H1 (cell line): ENCODE results near the gene KCNC2. TPM values are rescaled to one million over a fixed set of nuclear protein-coding genes. Genes with fewer than 3 reads are reported as not detected.

Experiments
- CTCF ChIA-PET: fragments of 300-600 bp; sonication (Branson Sonifier 250); formaldehyde crosslinking; loops from one replicate; lab custom pipeline; 2021; ENCODE audit not compliant: partially characterized antibody; lab: Charles Lee
- POLR2A ChIA-PET: fragments of 300-600 bp; sonication (Branson Sonifier 250); formaldehyde crosslinking; loops from one replicate; lab custom pipeline; 2021; ENCODE audit warnings: inconsistent platforms; ENCODE audit not compliant: partially characterized antibody; lab: Charles Lee
- DNase-seq, 2 experiments: peaks; one replicate each; pipeline versions ENCODE4 v3.0.0 to v3.0.0-alpha.2; 2010 to 2022; ENCODE audit warnings: low spot score in 2 of 2, low read depth in 1 of 2, mixed read lengths in 1 of 2
- FAIRE-seq: peaks from 2 replicates; lab custom pipeline; 2011; peaks lifted over from hg19 to GRCh38; lab: Jason Lieb, UNC
- H2AFZ ChIP-seq: 2 replicates; pipeline ENCODE4 v1.8.1; 2012; ENCODE audit warnings: low read length, inconsistent platforms
- H2AK5ac ChIP-seq: 2 replicates; pipeline ENCODE4 v1.6.1; 2013; ENCODE audit warnings: low read depth, low read length
- H2BK120ac ChIP-seq: replicated peaks from 2 replicates; pipeline ENCODE3; 2013; ENCODE audit warnings: low read depth, low read length, inconsistent platforms
- H2BK12ac ChIP-seq: 2 replicates; pipeline ENCODE4 v1.6.1; 2013; ENCODE audit warnings: low read depth, low read length
- H2BK15ac ChIP-seq: 2 replicates; pipeline ENCODE4 v1.6.1; 2013; ENCODE audit warnings: low read length
- H2BK20ac ChIP-seq: 2 replicates; pipeline ENCODE4 v1.6.1; 2013; ENCODE audit warnings: low read length
- H2BK5ac ChIP-seq: 2 replicates; pipeline ENCODE4 v1.6.1; 2013; ENCODE audit warnings: low read depth, low read length
- H3K14ac ChIP-seq: 2 replicates; pipeline ENCODE4 v1.6.1; 2013; ENCODE audit warnings: inconsistent platforms; ENCODE audit not compliant: insufficient read length
- H3K18ac ChIP-seq: 2 replicates; pipeline ENCODE4 v1.6.1; 2013; ENCODE audit warnings: low read length; ENCODE audit errors: extremely low read depth
- H3K23ac ChIP-seq: 2 replicates; pipeline ENCODE4 v1.6.1; 2013; ENCODE audit warnings: inconsistent platforms; ENCODE audit not compliant: insufficient read length
- H3K23me2 ChIP-seq: 2 replicates; pipeline ENCODE4 v1.6.1; 2013; ENCODE audit warnings: low read depth, low read length
- H3K27ac ChIP-seq: 2 replicates; pipeline ENCODE4 v1.6.1; 2011; ENCODE audit warnings: low read depth, low read length, inconsistent platforms
- H3K27me3 ChIP-seq, 4 experiments: replicated peaks in 1 of 4; 1 replicate in 1 of 4; 2 replicates in 3 of 4; pipeline versions ENCODE4 v1.6.1 to v1.8.1; 2011 to 2013; ENCODE audit warnings: low read length in 3 of 4, mild to moderate bottlenecking in 3 of 4, inconsistent platforms in 2 of 4, mixed read lengths in 2 of 4, moderate library complexity in 1 of 4; ENCODE audit not compliant: control insufficient read depth in 3 of 4, insufficient read depth in 3 of 4; ENCODE audit errors: extremely low read depth in 1 of 4
- H3K36me3 ChIP-seq, 4 experiments: 2 replicates each; pipeline versions ENCODE4 v1.6.1 to v1.8.1; 2011 to 2013; ENCODE audit warnings: mild to moderate bottlenecking in 4 of 4, low read length in 3 of 4, moderate library complexity in 2 of 4, control low read depth in 1 of 4, inconsistent platforms in 1 of 4; ENCODE audit not compliant: insufficient read depth in 4 of 4, control insufficient read depth in 2 of 4
- H3K4ac ChIP-seq: replicated peaks from 2 replicates; pipeline ENCODE3; 2013; ENCODE audit warnings: low read length, low read depth, mixed read lengths, inconsistent platforms; ENCODE audit not compliant: insufficient read length
- H3K4me1 ChIP-seq, 4 experiments: replicated peaks in 1 of 4; 1 replicate in 1 of 4; 2 replicates in 3 of 4; pipeline versions ENCODE4 v1.6.1 to v1.8.1; 2011 to 2013; ENCODE audit warnings: low read length in 3 of 4, inconsistent platforms in 2 of 4, mixed read lengths in 1 of 4; ENCODE audit not compliant: insufficient read depth in 4 of 4, control insufficient read depth in 3 of 4
- H3K4me2 ChIP-seq, 2 experiments: 2 replicates each; pipeline versions ENCODE4 v1.6.1 to v1.8.1; 2011 to 2013; ENCODE audit warnings: low read depth in 2 of 2, low read length in 2 of 2, control low read depth in 1 of 2, inconsistent platforms in 1 of 2, mild to moderate bottlenecking in 1 of 2; ENCODE audit not compliant: insufficient read depth in 1 of 2
- H3K4me3 ChIP-seq, 4 experiments: fragments of 200-600, 300-600 bp in 1 of 4; sonication (generic), shearing (Covaris generic), sonication (Bioruptor Twin) in 1 of 4; 2 replicates each; pipeline versions ENCODE4 v1.5.1 to v1.8.1; 2011 to 2016; ENCODE audit warnings: low read length in 4 of 4, low read depth in 3 of 4, control low read depth in 2 of 4, inconsistent platforms in 2 of 4, mild to moderate bottlenecking in 2 of 4, mixed read lengths in 1 of 4, moderate library complexity in 1 of 4; ENCODE audit not compliant: insufficient read depth in 2 of 4; ENCODE audit errors: extremely low read depth in 1 of 4
- H3K56ac ChIP-seq: replicated peaks from 2 replicates; pipeline ENCODE3; 2013; ENCODE audit warnings: low read depth, mild to moderate bottlenecking, mixed read lengths, low read length, inconsistent platforms; ENCODE audit not compliant: insufficient read length
- H3K79me1 ChIP-seq: 2 replicates; pipeline ENCODE4 v1.6.1; 2013; ENCODE audit warnings: low read depth, low read length, control low read depth
- H3K79me2 ChIP-seq, 2 experiments: 2 replicates each; pipeline versions ENCODE4 v1.6.1 to v1.8.1; 2012 to 2013; ENCODE audit warnings: low read length in 2 of 2, mild to moderate bottlenecking in 2 of 2, inconsistent platforms in 1 of 2; ENCODE audit not compliant: insufficient read depth in 2 of 2, control insufficient read depth in 1 of 2
- H3K9ac ChIP-seq, 4 experiments: replicated peaks in 1 of 4; 1 replicate in 1 of 4; 2 replicates in 3 of 4; pipeline versions ENCODE4 v1.6.1 to v1.8.1; 2011 to 2013; ENCODE audit warnings: low read depth in 3 of 4, low read length in 3 of 4, control low read depth in 2 of 4, mild to moderate bottlenecking in 2 of 4, moderate library complexity in 2 of 4, inconsistent platforms in 1 of 4; ENCODE audit errors: extremely low read depth in 1 of 4
- H3K9me3 ChIP-seq, 2 experiments: 2 replicates each; pipeline versions ENCODE4 v1.6.1 to v1.8.1; 2012 to 2013; ENCODE audit warnings: mild to moderate bottlenecking in 2 of 2, moderate library complexity in 2 of 2, control low read depth in 1 of 2, inconsistent platforms in 1 of 2, low read depth in 1 of 2, low read length in 1 of 2, mixed read lengths in 1 of 2; ENCODE audit not compliant: insufficient read depth in 2 of 2
- H4K20me1 ChIP-seq, 2 experiments: replicated peaks in 1 of 2; 2 replicates each; pipeline versions ENCODE3 to v1.8.1; 2011 to 2013; ENCODE audit warnings: inconsistent platforms in 2 of 2, low read length in 2 of 2, mild to moderate bottlenecking in 1 of 2; ENCODE audit not compliant: insufficient read depth in 2 of 2, control insufficient read depth in 1 of 2
- H4K5ac ChIP-seq: 2 replicates; pipeline ENCODE4 v1.6.1; 2013; ENCODE audit warnings: low read length, low read depth, mixed read lengths, inconsistent platforms; ENCODE audit not compliant: insufficient read length
- H4K8ac ChIP-seq: 2 replicates; pipeline ENCODE4 v1.8.0; 2013; ENCODE audit warnings: mild to moderate bottlenecking, moderate library complexity, low read length, inconsistent platforms; ENCODE audit not compliant: insufficient read depth; ENCODE audit errors: extremely low read depth
- H4K91ac ChIP-seq: replicated peaks from 2 replicates; pipeline ENCODE3; 2013; ENCODE audit warnings: low read length, mixed read lengths, inconsistent platforms; ENCODE audit not compliant: insufficient read length
- BACH1 ChIP-seq: IDR thresholded peaks from 2 replicates; pipeline ENCODE4 v1.6.1; 2012; ENCODE audit warnings: low read length, improper control_type of control experiment
- GABPA ChIP-seq: IDR thresholded peaks from 2 replicates; pipeline ENCODE4 v1.6.1; 2011; ENCODE audit warnings: mild to moderate bottlenecking, low read length, moderate library complexity, borderline replicate concordance; ENCODE audit not compliant: insufficient read depth
- GTF2F1 ChIP-seq: IDR thresholded peaks from 2 replicates; pipeline ENCODE4 v1.6.1; 2012; ENCODE audit warnings: low read depth, low read length, improper control_type of control experiment, borderline replicate concordance
- PHF8 ChIP-seq: fragments of 200-600 bp; sonication (generic); conservative IDR thresholded peaks from 2 replicates; pipeline ENCODE4 v1.7.1; 2012; ENCODE audit warnings: low read depth, mild to moderate bottlenecking, inconsistent platforms, low read length, moderate library complexity
- RAD21 ChIP-seq, 2 experiments: IDR thresholded peaks in 1 of 2; conservative IDR thresholded peaks in 1 of 2; 2 replicates each; pipeline ENCODE4 v1.6.1; 2011; ENCODE audit warnings: low read depth in 2 of 2, low read length in 2 of 2, improper control_type of control experiment in 1 of 2, inconsistent platforms in 1 of 2, mild to moderate bottlenecking in 1 of 2, moderate library complexity in 1 of 2
- SAP30 ChIP-seq: fragments of 300-600 bp; sonication (generic); IDR thresholded peaks from 2 replicates; pipeline ENCODE4 v1.7.1; 2012; ENCODE audit warnings: low read length, moderate library complexity, mild to moderate bottlenecking, inconsistent platforms; ENCODE audit not compliant: insufficient read depth, insufficient replicate concordance
- SRF ChIP-seq: IDR thresholded peaks from 2 replicates; pipeline ENCODE4 v1.6.1; 2011; ENCODE audit warnings: mild to moderate bottlenecking, low read depth, low read length, moderate library complexity
- TCF12 ChIP-seq: IDR thresholded peaks from 2 replicates; pipeline ENCODE4 v1.6.1; 2011; ENCODE audit warnings: low read depth, mild to moderate bottlenecking, low read length
- WGBS, 2 experiments: shearing (Covaris generic) in 1 of 2; methylation state at CpG; one replicate each; pipeline versions ENCODE4 v1.1.6 to v1.1.7; 2013 to 2015; ENCODE audit warnings: low lambda C conversion rate in 2 of 2, mixed read lengths in 2 of 2, inconsistent platforms in 1 of 2, low coverage in 1 of 2, missing lambda C conversion rate in 1 of 2; ENCODE audit not compliant: insufficient replicate concordance in 2 of 2, insufficient coverage in 1 of 2, insufficient read length in 1 of 2; ENCODE audit errors: extremely low coverage in 1 of 2, missing lambda C conversion rate in 1 of 2; 5-methylcytosine and 5-hydroxymethylcytosine counted together
- polyA plus RNA-seq, 7 experiments: library from polyadenylated mRNA; depleted of rRNA in 3 of 7; stranded (reverse) in 5 of 7; unstranded in 2 of 7; fragments of >200 nt in 5 of 7; fragments of 200-250 nt in 2 of 7; gene quantifications; 1 replicate in 5 of 7; 2 replicates in 1 of 7; 4 replicates in 1 of 7; pipeline versions ENCODE4 v1.2.1 to v1.2.3, GENCODE V29; 2011 to 2013; ENCODE audit warnings: missing spikeins in 2 of 7, mixed read lengths in 2 of 7
- total RNA-seq: library from RNA; stranded (reverse); fragmentation: NEBNext Ultra II Directional; extraction: Animal tissue kit (Norgen Biotek cat#: 25700); gene quantifications from 2 replicates; pipeline ENCODE4 v1.2.1, GENCODE V29; 2021
- TF ChIP-seq, protein P1 (sequence below): IDR thresholded peaks from 2 replicates; pipeline ENCODE4 v1.6.1; 2011; ENCODE audit warnings: low read depth, mild to moderate bottlenecking, low read length; ENCODE audit not compliant: insufficient read depth
- TF ChIP-seq, protein P2 (sequence below), 3 experiments: IDR thresholded peaks; 1 replicate in 2 of 3; 2 replicates in 1 of 3; pipeline versions ENCODE4 v1.5.1 to v1.6.1; 2011; ENCODE audit warnings: low read length in 3 of 3, mild to moderate bottlenecking in 3 of 3, inconsistent platforms in 2 of 3, low read depth in 1 of 3, moderate library complexity in 1 of 3; ENCODE audit not compliant: insufficient read depth in 1 of 3; ENCODE audit errors: control extremely low read depth in 1 of 3

Gene KCNC2
- total and polyA plus RNA-seq, 2 of the 8 experiments (the other 6 are each of a cell fraction or from before 2014, with no cell fraction given) = 0.03 TPM; not detected in 1

DNA sequence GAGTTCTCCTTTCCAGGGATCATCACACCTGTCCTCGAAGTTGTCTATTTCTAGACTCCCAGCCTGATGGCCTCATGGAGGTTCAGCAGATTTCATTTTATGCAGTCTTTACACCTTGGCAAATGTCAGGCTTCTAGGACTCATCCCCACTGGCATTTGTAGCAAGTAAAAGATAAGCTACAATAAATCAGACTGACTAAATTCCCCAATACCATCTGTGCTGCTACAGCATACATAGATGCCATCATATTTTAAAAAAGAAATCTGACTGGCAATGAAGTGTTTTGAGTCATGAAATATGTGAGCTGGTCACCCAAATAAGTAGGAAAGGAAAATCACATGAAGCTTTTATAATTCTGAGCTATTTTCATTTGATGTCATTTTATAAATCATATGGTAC is 55.3 kb downstream of the KCNC2 start:
- no peak overlapping the region for H2AK5ac ChIP-seq
- ChIA-PET POLR2A (no interaction called here), CTCF (interaction anchor here (0.6 kb wide), 1 partner anchor 961 kb away, joined by 3 read pairs; no protein-coding TSS in a partner anchor)
- H3K14ac ChIP-seq = no peak overlapping the region
- peak overlapping the region; percentile 47 for H3K23ac ChIP-seq
- H3K79me1 ChIP-seq = no peaks in the 10 kb centered on the region
- no peak overlapping the region for H2BK15ac ChIP-seq
- H4K91ac ChIP-seq = no peak overlapping the region
- H3K27me3 ChIP-seq = no peaks in the 10 kb centered on the region
- DNase-seq (no peak), FAIRE-seq (no peak)
- H2BK12ac ChIP-seq = no peak overlapping the region
- no peak overlapping the region for H2BK20ac ChIP-seq
- H3K36me3 ChIP-seq = no peaks in the 10 kb centered on the region
- no peak overlapping the region for H3K4me3 ChIP-seq
- H3K79me2 ChIP-seq = no peaks in the 10 kb centered on the region
- H2AFZ ChIP-seq = no peak overlapping the region
- no peaks in the 10 kb centered on the region for H3K4me1 ChIP-seq
- H4K8ac ChIP-seq = no peak overlapping the region
- H3K9ac ChIP-seq = no peak overlapping the region
- no peak overlapping the region for H2BK5ac ChIP-seq
- H3K27ac ChIP-seq = no peak overlapping the region
- no peak overlapping the region for H3K56ac ChIP-seq
- 93% methylated on average over 1 of the region's 1 CpG; no CpG with 5 or more reads in 1 of the 2 experiments for WGBS, 2 experiments
- no peak overlapping the region for H3K4me2 ChIP-seq
- no peaks in the 10 kb centered on the region for H3K9me3 ChIP-seq
- H4K20me1 ChIP-seq = no peaks in the 10 kb centered on the region
- H3K23me2 ChIP-seq = no peaks in the 10 kb centered on the region
- H4K5ac ChIP-seq = no peak overlapping the region
- H2BK120ac ChIP-seq = no peak overlapping the region
- H3K4ac ChIP-seq = no peak overlapping the region
- H3K18ac ChIP-seq = no peak overlapping the region
- TF ChIP-seq PHF8 = no peak
- TF ChIP-seq SRF = no peak
- TF ChIP-seq, protein P1, sequence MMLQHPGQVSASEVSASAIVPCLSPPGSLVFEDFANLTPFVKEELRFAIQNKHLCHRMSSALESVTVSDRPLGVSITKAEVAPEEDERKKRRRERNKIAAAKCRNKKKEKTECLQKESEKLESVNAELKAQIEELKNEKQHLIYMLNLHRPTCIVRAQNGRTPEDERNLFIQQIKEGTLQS = no peak
- TF ChIP-seq SAP30 = no peak
- TF ChIP-seq GTF2F1 = no peak
- no peak for TF ChIP-seq TCF12
- TF ChIP-seq GABPA = no peak
- TF ChIP-seq BACH1 = no peak
- TF ChIP-seq RAD21 (IDR thresholded peaks at IDR 0.05 in 1 of 2, conservative IDR thresholded peaks at IDR 0.05 in 1 of 2; ENCODE audit: low read depth in 2 of 2, low read length in 2 of 2) = no peak
- TF ChIP-seq, protein P2, sequence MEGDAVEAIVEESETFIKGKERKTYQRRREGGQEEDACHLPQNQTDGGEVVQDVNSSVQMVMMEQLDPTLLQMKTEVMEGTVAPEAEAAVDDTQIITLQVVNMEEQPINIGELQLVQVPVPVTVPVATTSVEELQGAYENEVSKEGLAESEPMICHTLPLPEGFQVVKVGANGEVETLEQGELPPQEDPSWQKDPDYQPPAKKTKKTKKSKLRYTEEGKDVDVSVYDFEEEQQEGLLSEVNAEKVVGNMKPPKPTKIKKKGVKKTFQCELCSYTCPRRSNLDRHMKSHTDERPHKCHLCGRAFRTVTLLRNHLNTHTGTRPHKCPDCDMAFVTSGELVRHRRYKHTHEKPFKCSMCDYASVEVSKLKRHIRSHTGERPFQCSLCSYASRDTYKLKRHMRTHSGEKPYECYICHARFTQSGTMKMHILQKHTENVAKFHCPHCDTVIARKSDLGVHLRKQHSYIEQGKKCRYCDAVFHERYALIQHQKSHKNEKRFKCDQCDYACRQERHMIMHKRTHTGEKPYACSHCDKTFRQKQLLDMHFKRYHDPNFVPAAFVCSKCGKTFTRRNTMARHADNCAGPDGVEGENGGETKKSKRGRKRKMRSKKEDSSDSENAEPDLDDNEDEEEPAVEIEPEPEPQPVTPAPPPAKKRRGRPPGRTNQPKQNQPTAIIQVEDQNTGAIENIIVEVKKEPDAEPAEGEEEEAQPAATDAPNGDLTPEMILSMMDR (IDR thresholded peaks at IDR 0.05; ENCODE audit: control extremely low read depth in 1 of 3, insufficient read depth in 1 of 3, low read depth in 1 of 3, low read length in 3 of 3) = no peak
